Putamen (tissue), 1 donor: ENCODE results near the gene BNIP5.

Experiments used
- DNase-seq: peaks from one replicate; pipeline ENCODE4 v3.0.0-alpha.2; 2016; ENCODE audit warnings: low spot score

The BNIP5 gene

GRCh38 chr6:36323062-36323461, 13.6 kb downstream of the BNIP5 start:
- DNase-seq: no peak

- no peak for DNase-seq
These were observed 14.1 kb downstream of the BNIP5 start for GRCh38 chr6:36322591-36322990.

- DNase-seq: no peak
These were observed 16.2 kb downstream of the BNIP5 start for GRCh38 chr6:36320475-36320874.

GRCh38 chr6:36319821-36320220, 16.9 kb downstream of the BNIP5 start:
- no peak for DNase-seq

- no peak for DNase-seq
These were observed 17.3 kb downstream of the BNIP5 start for GRCh38 chr6:36319436-36319762.

GRCh38 chr6:36318690-36319435, 17.8 kb downstream of the BNIP5 start:
- DNase-seq: no peak

GRCh38 chr6:36317623-36318022, 19.1 kb downstream of the BNIP5 start:
- DNase-seq: no peak

- DNase-seq: no peak
These were observed 20.8 kb downstream of the BNIP5 start for GRCh38 chr6:36315921-36316320.

- no peak for DNase-seq
These were observed 22.3 kb downstream of the BNIP5 start for GRCh38 chr6:36314221-36315014.

- DNase-seq: no peak
These were observed 23.1 kb downstream of the BNIP5 start for GRCh38 chr6:36313649-36313936.

- no peak for DNase-seq
These were observed 23.6 kb downstream of the BNIP5 start for GRCh38 chr6:36312854-36313648.

GRCh38 chr6:36309900-36310299, 26.8 kb downstream of the BNIP5 start:
- DNase-seq: no peak

GRCh38 chr6:36309203-36309602, 27.5 kb downstream of the BNIP5 start:
- DNase-seq: no peak

GRCh38 chr6:36308514-36308913, 28.2 kb downstream of the BNIP5 start:
- no peak for DNase-seq

- no peak for DNase-seq
These were observed 30.3 kb downstream of the BNIP5 start for GRCh38 chr6:36306375-36306774.

- DNase-seq: no peak
These were observed 30.8 kb downstream of the BNIP5 start for GRCh38 chr6:36305885-36306284.

GRCh38 chr6:36302227-36302976, 34.3 kb downstream of the BNIP5 start:
- DNase-seq: peak; percentile 72

- no peak for DNase-seq
These were observed 34.9 kb downstream of the BNIP5 start for GRCh38 chr6:36301781-36302180.

- DNase-seq: no peak
These were observed 35.5 kb downstream of the BNIP5 start for GRCh38 chr6:36301085-36301658.

GRCh38 chr6:36298027-36298426, 38.7 kb downstream of the BNIP5 start:
- no peak for DNase-seq

- DNase-seq: no peak
These were observed 39.2 kb downstream of the BNIP5 start for GRCh38 chr6:36297511-36297910.

- DNase-seq: no peak
These were observed 39.6 kb downstream of the BNIP5 start for GRCh38 chr6:36297051-36297450.
